Immature natural killer cell (primary cell): ENCODE results near the gene SLC7A10. TPM values are rescaled to one million over a fixed set of nuclear protein-coding genes. Genes with fewer than 3 reads are reported as not detected.

Source experiments
- DNase-seq, 3 donors: peaks; one replicate each; pipeline ENCODE4 v3.0.0; 2022; ENCODE audit warnings: mixed read lengths in 1 of 3
- H3K27ac Mint-ChIP-seq, 6 donors: one replicate each; pipeline ENCODE4 v1.8.0; 2020; ENCODE audit warnings: mixed read lengths in 6 of 6, mild to moderate bottlenecking in 5 of 6, inconsistent platforms in 4 of 6, moderate library complexity in 3 of 6
- H3K27me3 Mint-ChIP-seq, 3 donors: one replicate each; pipeline ENCODE4 v1.8.0; 2020 to 2021; ENCODE audit warnings: low read depth in 3 of 3, mild to moderate bottlenecking in 3 of 3, mixed read lengths in 3 of 3, moderate library complexity in 3 of 3, inconsistent platforms in 1 of 3
- H3K36me3 Mint-ChIP-seq, 3 donors: one replicate each; pipeline ENCODE4 v1.8.0; 2020; ENCODE audit warnings: mixed read lengths in 3 of 3, inconsistent platforms in 2 of 3, mild to moderate bottlenecking in 2 of 3
- H3K4me1 Mint-ChIP-seq, 2 donors: one replicate each; pipeline ENCODE4 v1.8.0; 2020; ENCODE audit warnings: inconsistent platforms in 2 of 2, mild to moderate bottlenecking in 2 of 2, mixed read lengths in 2 of 2, moderate library complexity in 1 of 2
- H3K4me3 Mint-ChIP-seq, 5 donors: one replicate each; pipeline ENCODE4 v1.8.0; 2020; ENCODE audit warnings: mild to moderate bottlenecking in 5 of 5, mixed read lengths in 5 of 5, inconsistent platforms in 3 of 5, moderate library complexity in 3 of 5
- H3K9me3 Mint-ChIP-seq, 6 donors: one replicate each; pipeline ENCODE4 v1.8.0; 2020; ENCODE audit warnings: mild to moderate bottlenecking in 6 of 6, mixed read lengths in 6 of 6, inconsistent platforms in 4 of 6, moderate library complexity in 3 of 6
- polyA plus RNA-seq, 3 donors: library from polyadenylated mRNA; unstranded; fragments of 300-500 nt; fragmentation: Illumina TruSeq; gene quantifications; one replicate each; pipeline ENCODE4 v1.2.3, GENCODE V29; 2021

Gene SLC7A10
- polyA plus RNA-seq, 3 donors from 2014 or later: not detected

- no peak for DNase-seq
- no peaks in the 10 kb centered on the region for H3K36me3 Mint-ChIP-seq
- H3K9me3 Mint-ChIP-seq: no peaks in the 10 kb centered on the region
- peaks cover 0 to 2% (median 2%) of the 10 kb centered on the region in 3 donors for H3K27me3 Mint-ChIP-seq
- no peak overlapping the region for H3K27ac Mint-ChIP-seq
- peaks cover 30 to 33% of the 10 kb centered on the region in 2 donors for H3K4me1 Mint-ChIP-seq
- no peak overlapping the region for H3K4me3 Mint-ChIP-seq
These were observed 37.8 kb upstream of the SLC7A10 start for GRCh38 chr19:33263325-33264023.

GRCh38 chr19:33261511-33262189 lies 36.0 kb upstream of the SLC7A10 start:
- Mint-ChIP-seq H3K9me3 (no peaks in the 10 kb centered on the region), H3K27me3 (peaks cover 2 to 3% (median 2%) of the 10 kb centered on the region in 3 donors), H3K27ac (peak overlapping the region; percentile 51 to 93 (median 66)), H3K4me3 (peak overlapping the region in 2 of 5 donors; percentile 18 to 48), H3K36me3 (no peaks in the 10 kb centered on the region), H3K4me1 (peaks cover 30 to 33% of the 10 kb centered on the region in 2 donors)
- no peak for DNase-seq

- H3K9me3 Mint-ChIP-seq: no peaks in the 10 kb centered on the region
- peaks cover 2 to 3% (median 2%) of the 10 kb centered on the region in 3 donors for H3K27me3 Mint-ChIP-seq
- H3K36me3 Mint-ChIP-seq: no peaks in the 10 kb centered on the region
- peak overlapping the region; percentile 38 to 83 (median 72) for H3K4me3 Mint-ChIP-seq
- DNase-seq: peak; percentile 24 to 35 (median 35)
- H3K4me1 Mint-ChIP-seq: peaks cover 30 to 33% of the 10 kb centered on the region in 2 donors
- peak overlapping the region; percentile 61 to 87 (median 82) for H3K27ac Mint-ChIP-seq
These were observed 35.2 kb upstream of the SLC7A10 start for GRCh38 chr19:33260628-33261418.

GRCh38 chr19:33259539-33259938 lies 33.9 kb upstream of the SLC7A10 start:
- Mint-ChIP-seq H3K36me3 (no peaks in the 10 kb centered on the region), H3K9me3 (no peaks in the 10 kb centered on the region), H3K4me1 (peaks cover 28 to 33% of the 10 kb centered on the region in 2 donors), H3K27me3 (peaks cover 2 to 3% (median 2%) of the 10 kb centered on the region in 3 donors), H3K4me3 (no peak overlapping the region), H3K27ac (no peak overlapping the region)
- DNase-seq: no peak

- peaks cover 2 to 3% (median 2%) of the 10 kb centered on the region in 3 donors for H3K27me3 Mint-ChIP-seq
- no peak overlapping the region for H3K4me3 Mint-ChIP-seq
- H3K36me3 Mint-ChIP-seq: no peaks in the 10 kb centered on the region
- no peaks in the 10 kb centered on the region for H3K9me3 Mint-ChIP-seq
- peaks cover 28 to 32% of the 10 kb centered on the region in 2 donors for H3K4me1 Mint-ChIP-seq
- H3K27ac Mint-ChIP-seq: no peak overlapping the region
- no peak for DNase-seq
These were observed 32.2 kb upstream of the SLC7A10 start for GRCh38 chr19:33257828-33258227.

GRCh38 chr19:33256261-33256660 lies 30.6 kb upstream of the SLC7A10 start:
- Mint-ChIP-seq H3K4me3 (no peak overlapping the region), H3K27ac (no peak overlapping the region), H3K27me3 (peaks cover 2 to 3% (median 2%) of the 10 kb centered on the region in 3 donors), H3K36me3 (no peaks in the 10 kb centered on the region), H3K4me1 (peaks cover 15 to 19% of the 10 kb centered on the region in 2 donors), H3K9me3 (no peaks in the 10 kb centered on the region)
- DNase-seq: no peak

GRCh38 chr19:33255781-33256180 lies 30.1 kb upstream of the SLC7A10 start:
- peaks cover 11 to 15% of the 10 kb centered on the region in 2 donors for H3K4me1 Mint-ChIP-seq

GRCh38 chr19:33254245-33254824 lies 28.7 kb upstream of the SLC7A10 start:
- Mint-ChIP-seq H3K4me1 (peaks cover 0 to under 1% of the 10 kb centered on the region in 2 donors), H3K36me3 (no peaks in the 10 kb centered on the region), H3K27ac (no peak overlapping the region), H3K27me3 (peaks cover 0 to 3% (median 2%) of the 10 kb centered on the region in 3 donors), H3K4me3 (no peak overlapping the region), H3K9me3 (no peaks in the 10 kb centered on the region)
- no peak for DNase-seq

More at GRCh38 chr19:33255781-33256180, 30.1 kb upstream of the SLC7A10 start:
- Mint-ChIP-seq H3K36me3 (no peaks in the 10 kb centered on the region), H3K4me3 (no peak overlapping the region), H3K27me3 (peaks cover 0 to 3% (median 2%) of the 10 kb centered on the region in 3 donors), H3K27ac (no peak overlapping the region), H3K9me3 (no peaks in the 10 kb centered on the region)
- no peak for DNase-seq

GRCh38 chr19:33252971-33253370 lies 27.3 kb upstream of the SLC7A10 start:
- H3K9me3 Mint-ChIP-seq: no peaks in the 10 kb centered on the region
- no peaks in the 10 kb centered on the region for H3K4me1 Mint-ChIP-seq
- peaks cover 0 to 1% (median under 1%) of the 10 kb centered on the region in 3 donors for H3K27me3 Mint-ChIP-seq
- no peak overlapping the region for H3K4me3 Mint-ChIP-seq
- H3K27ac Mint-ChIP-seq: no peak overlapping the region
- no peaks in the 10 kb centered on the region for H3K36me3 Mint-ChIP-seq
- DNase-seq: no peak

- Mint-ChIP-seq H3K4me1 (no peaks in the 10 kb centered on the region), H3K27ac (no peak overlapping the region), H3K36me3 (no peaks in the 10 kb centered on the region), H3K27me3 (no peaks in the 10 kb centered on the region), H3K9me3 (no peaks in the 10 kb centered on the region), H3K4me3 (no peak overlapping the region)
- DNase-seq: no peak
These were observed 26.8 kb upstream of the SLC7A10 start for GRCh38 chr19:33252418-33252962.

- Mint-ChIP-seq H3K4me1 (no peaks in the 10 kb centered on the region), H3K36me3 (no peaks in the 10 kb centered on the region), H3K27ac (no peak overlapping the region), H3K9me3 (no peaks in the 10 kb centered on the region), H3K27me3 (no peaks in the 10 kb centered on the region), H3K4me3 (no peak overlapping the region)
- no peak for DNase-seq
These were observed 26.0 kb upstream of the SLC7A10 start for GRCh38 chr19:33251526-33252090.

GRCh38 chr19:33251076-33251475 lies 25.4 kb upstream of the SLC7A10 start:
- H3K36me3 Mint-ChIP-seq: no peaks in the 10 kb centered on the region
- no peaks in the 10 kb centered on the region for H3K9me3 Mint-ChIP-seq
- no peak overlapping the region for H3K4me3 Mint-ChIP-seq
- no peak for DNase-seq
- no peaks in the 10 kb centered on the region for H3K4me1 Mint-ChIP-seq
- H3K27ac Mint-ChIP-seq: no peak overlapping the region
- no peaks in the 10 kb centered on the region for H3K27me3 Mint-ChIP-seq

GRCh38 chr19:33250500-33250899 lies 24.9 kb upstream of the SLC7A10 start:
- no peaks in the 10 kb centered on the region for H3K27me3 Mint-ChIP-seq
- no peak overlapping the region for H3K4me3 Mint-ChIP-seq
- no peaks in the 10 kb centered on the region for H3K36me3 Mint-ChIP-seq
- H3K4me1 Mint-ChIP-seq: no peaks in the 10 kb centered on the region
- H3K27ac Mint-ChIP-seq: no peak overlapping the region
- no peaks in the 10 kb centered on the region for H3K9me3 Mint-ChIP-seq
- no peak for DNase-seq
